GF-D8 (cell line): Measurements from ENCODE around the gene NIPA2.

Experiments
- DNase-seq: peaks from one replicate; lab custom pipeline; 2025; lab: John Stamatoyannopoulos, UW

Gene NIPA2

DNA sequence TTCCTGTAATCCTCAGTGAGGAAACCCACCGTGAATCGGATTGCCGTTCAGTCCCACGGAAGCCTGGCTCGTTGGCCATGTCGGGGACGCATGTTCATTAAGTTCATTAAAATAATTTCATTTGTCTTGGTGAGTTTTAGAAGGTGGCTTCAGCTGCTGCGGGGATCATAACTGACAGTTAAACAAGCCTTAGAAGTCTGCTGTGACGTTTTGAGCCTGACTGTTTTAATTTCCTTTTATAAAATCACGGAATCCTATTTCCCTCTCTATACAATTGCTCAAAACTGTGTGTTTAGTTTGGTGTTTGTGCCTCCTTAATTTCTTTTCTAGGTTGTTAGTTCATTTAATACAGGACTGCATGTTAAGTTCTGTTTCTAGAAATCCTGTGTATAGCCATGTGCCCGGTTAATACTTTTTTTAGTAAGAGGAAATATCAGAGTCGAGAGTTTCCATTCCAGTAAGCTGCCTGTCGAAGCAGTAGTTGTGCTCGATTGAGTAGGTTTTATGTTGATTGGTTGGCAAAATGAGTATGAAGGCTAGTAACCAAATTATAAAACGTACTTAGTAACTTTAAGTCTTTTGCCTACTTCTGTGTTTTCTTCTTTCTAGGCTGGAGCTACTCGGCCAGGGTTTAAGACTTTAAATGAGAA, 705 bp downstream of the NIPA2 start:
- no peak for DNase-seq

GRCh38 chr15:22844421-22845288, 6.2 kb downstream of the NIPA2 start:
- DNase-seq: no peak

GRCh38 chr15:22845289-22845900, 6.9 kb downstream of the NIPA2 start:
- no peak for DNase-seq

GRCh38 chr15:22846073-22846472, 7.6 kb downstream of the NIPA2 start:
- no peak for DNase-seq

GRCh38 chr15:22850055-22850454, 11.6 kb downstream of the NIPA2 start:
- DNase-seq: no peak

GRCh38 chr15:22851513-22851912, 13.0 kb downstream of the NIPA2 start:
- no peak for DNase-seq

DNA sequence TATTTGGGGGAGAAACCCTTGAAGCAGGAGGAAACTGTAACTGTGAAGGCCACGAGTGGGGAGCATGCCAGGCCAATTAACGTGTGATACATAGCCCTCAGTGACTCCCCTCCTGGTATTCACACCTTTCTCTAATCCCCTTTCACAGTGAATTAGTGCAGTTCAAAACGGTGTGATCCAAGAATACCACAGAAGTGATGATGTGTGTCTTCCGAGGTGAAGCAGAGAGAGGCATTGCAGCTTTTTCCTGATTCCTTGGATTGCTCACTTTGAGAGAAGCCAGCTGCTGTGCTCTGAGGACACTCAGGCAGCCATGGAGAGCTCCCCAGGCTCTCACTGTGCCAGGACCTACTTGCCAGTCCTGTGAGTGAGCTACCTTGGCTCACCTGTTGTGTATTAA, 17.3 kb downstream of the NIPA2 start:
- DNase-seq: no peak

DNA sequence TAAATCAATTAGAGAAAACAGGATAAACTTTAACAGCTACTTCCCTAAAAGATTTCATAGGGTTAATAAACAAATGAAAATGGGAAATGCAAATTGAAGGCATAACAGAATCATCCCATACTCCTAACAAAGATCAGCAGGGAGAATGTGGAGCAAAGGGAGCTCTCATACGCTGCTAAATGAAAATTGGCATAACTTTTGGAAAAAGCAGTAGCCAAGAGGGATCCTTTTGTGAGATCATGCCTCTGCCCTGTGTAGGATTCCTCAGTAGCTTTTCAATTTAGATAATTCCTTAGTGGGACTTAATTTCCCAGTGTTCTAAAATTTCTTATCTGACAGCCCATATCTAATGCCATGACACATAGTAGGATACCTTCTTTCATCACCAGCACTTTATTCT, 18.2 kb downstream of the NIPA2 start:
- no peak for DNase-seq

DNA sequence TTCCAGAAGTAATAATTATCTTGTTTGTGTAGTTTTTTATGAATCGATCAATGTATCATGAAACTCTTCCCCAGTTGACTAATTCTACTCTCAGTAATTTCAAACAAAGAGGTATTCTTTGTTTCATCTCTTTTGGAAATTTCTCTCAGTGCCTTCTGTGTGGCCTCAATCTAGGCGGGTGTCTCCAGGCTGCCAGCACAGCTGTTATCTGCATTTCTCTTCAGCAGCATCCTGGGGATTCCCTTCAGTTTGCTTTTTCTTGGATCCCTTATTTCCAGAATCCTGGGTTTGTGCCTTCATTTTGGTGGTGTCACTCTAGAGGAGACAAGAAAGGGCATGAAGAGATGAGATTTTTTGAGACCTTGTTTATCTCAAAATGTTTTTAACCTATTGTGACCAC, 22.7 kb downstream of the NIPA2 start:
- no peak for DNase-seq

DNA sequence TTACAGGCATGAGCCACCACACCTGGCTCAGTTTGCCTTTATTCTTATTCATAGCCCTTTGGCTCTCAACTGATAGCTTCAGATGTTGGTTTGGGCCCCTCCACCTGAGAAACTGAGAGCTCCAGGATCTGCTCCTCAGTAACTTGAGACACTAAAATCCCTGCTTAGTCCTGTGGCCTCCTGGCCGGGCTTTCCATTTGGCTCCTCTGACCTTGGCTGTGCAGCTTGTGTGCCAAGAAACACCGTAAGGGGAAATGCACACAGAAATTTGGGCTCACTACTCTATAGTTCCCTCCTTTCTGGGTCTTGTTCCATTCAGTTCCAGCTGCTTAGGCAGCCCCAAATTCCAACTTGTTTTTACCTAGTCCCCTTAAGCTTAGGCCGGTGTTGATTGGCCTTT, 24.9 kb downstream of the NIPA2 start:
- DNase-seq: no peak

- no peak for DNase-seq
Observed at GRCh38 chr15:22866079-22866478, 27.6 kb downstream of the NIPA2 start.

- DNase-seq: no peak
Observed at GRCh38 chr15:22867886-22868285, 29.4 kb downstream of the NIPA2 start.

DNA sequence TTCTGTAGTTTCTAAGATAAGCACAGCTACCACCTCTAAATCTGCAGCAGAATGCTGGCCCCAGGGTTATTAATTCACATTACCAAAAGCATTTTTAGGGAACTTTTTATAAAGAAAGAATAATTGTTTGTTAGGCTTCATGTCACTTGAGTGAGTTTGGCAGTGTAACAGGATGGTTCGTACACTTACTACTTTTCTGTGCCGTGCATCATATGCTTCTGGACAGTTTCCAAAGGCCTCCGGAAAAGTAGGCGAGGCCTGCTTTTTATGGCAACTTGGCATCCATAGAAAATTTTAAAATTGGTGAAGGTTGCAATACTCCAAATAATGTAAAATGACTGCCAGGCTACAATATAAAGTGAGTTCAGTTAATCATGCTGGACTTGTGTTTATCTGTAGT, 30.0 kb downstream of the NIPA2 start:
- DNase-seq: no peak

GRCh38 chr15:22868928-22869327, 30.5 kb downstream of the NIPA2 start:
- DNase-seq: no peak

- DNase-seq: no peak
Observed at GRCh38 chr15:22869856-22870255, 31.4 kb downstream of the NIPA2 start.

- DNase-seq: no peak
Observed at GRCh38 chr15:22870865-22871264, 32.4 kb downstream of the NIPA2 start.

DNA sequence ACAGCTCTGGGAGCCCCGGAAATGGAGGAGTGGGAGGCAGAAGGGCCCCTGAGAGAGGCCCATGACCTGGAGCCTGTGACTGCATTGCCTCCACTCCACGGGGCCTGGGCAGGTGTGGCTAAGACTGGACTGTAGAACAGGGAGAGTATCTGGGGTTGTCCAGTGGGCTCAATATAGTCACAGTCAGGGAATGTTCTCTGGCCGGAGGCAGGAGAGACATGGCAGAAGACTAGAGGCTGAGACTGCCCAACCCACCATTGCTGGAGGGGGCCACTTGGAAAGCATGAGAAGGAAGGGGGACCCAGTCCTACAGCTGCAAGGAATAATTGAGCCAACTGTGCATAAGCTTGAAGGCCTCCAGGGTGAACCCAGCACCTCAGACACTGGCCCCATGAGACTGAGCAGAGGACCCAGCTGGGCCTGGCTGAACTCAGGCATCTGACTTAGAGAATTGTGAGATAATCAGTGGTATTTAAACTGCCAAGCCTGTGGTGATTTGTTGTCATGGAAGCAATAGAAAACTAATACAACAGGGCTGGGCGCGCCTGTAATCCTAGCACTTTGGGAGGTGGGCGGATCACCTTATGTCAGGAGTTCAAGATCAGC, 33.1 kb downstream of the NIPA2 start:
- DNase-seq: no peak

DNA sequence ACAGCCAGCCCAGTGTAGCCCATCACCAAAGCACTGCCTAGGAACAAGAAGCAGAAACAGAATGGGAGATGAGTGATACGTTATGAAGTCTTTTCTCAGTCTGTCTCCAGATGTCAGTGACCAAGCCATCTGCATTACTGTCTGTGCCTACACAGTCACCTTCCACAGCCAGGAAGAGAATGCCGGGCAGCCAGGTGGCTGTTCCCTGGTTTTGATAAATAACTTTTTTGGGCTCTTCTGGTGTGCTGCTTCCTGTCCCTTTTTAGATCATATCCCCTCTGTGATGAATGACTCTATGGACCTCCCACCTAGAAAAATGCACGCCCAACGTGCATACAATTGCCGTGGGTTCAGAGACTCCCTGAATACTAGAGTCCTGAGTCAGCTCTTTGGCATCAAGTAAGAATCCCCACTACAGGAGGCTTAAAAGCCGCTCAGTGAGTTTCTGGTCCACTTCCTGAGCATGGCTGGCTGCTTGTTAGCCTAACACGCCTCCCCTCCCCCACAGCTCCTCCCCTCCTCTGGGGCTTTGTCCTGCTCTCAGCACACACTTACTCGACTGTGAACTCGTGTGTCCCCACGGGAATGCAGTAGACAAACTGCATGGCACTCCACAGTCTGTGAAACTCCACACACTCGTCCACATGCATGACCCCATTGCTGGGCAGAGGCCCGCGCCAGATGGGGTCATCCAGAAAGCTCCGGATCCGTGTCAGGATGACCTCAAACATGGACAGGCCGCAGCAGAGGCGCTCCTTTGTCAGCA, 34.7 kb downstream of the NIPA2 start:
- DNase-seq: no peak

GRCh38 chr15:22873841-22874240, 35.4 kb downstream of the NIPA2 start:
- no peak for DNase-seq

DNA sequence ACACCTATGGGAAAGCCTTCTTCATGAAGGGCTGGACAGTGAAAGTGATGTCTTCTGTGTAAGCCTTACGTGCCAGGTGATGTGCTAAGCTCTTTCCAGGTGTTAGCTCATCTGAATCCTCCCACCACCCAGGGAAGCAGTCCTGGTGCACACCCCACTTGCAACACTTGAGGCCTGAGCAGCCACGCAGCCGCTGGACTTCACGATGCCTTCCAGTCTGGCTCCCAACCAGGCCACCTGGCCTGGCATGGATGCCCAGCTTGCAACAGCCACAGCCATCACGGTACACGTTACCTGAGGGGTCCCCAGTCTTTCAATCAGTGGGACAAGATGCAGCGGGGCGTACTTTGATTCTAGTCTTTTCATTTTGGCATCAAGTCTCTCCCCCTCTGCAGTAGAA, 35.8 kb downstream of the NIPA2 start:
- DNase-seq: no peak

- DNase-seq: no peak
Observed at GRCh38 chr15:22874966-22875365, 36.5 kb downstream of the NIPA2 start.

- DNase-seq: no peak
Observed at GRCh38 chr15:22877117-22877516, 38.7 kb downstream of the NIPA2 start.
